Activated naive CD8-positive, alpha-beta T cell treated with anti-CD3 and anti-CD28 coated beads, Interleukin-2, amount 10 ng/mL, durations not matched to agents 7 days and 5 days (primary cell): ENCODE data around the gene ILF3. TPM values are rescaled to one million over a fixed set of nuclear protein-coding genes. Genes with fewer than 3 reads are reported as not detected.

ENCODE experiments used
- ATAC-seq: fragments of 150-1000 bp; cut with Tn5 transposase; one replicate; pipeline ENCODE4 v1.10.0; 2021; ENCODE audit warnings: low read depth, moderate library complexity
- POLR2A ChIA-PET: fragments of 350-600 bp; sonication (Branson Sonifier 250); formaldehyde crosslinking; loops from one replicate; lab custom pipeline; 2021; ENCODE audit warnings: antibody characterized with exemption; lab: Charles Lee
- DNase-seq: peaks from one replicate; pipeline ENCODE4 v3.0.0; 2021
- H3K27ac Mint-ChIP-seq: one replicate; pipeline ENCODE4 v1.8.0; 2022; ENCODE audit warnings: mild to moderate bottlenecking, mixed read lengths
- H3K27me3 Mint-ChIP-seq: one replicate; pipeline ENCODE4 v1.8.0; 2022; ENCODE audit warnings: mild to moderate bottlenecking, moderate library complexity, mixed read lengths
- H3K36me3 Mint-ChIP-seq: one replicate; pipeline ENCODE4 v1.8.0; 2021; ENCODE audit warnings: mild to moderate bottlenecking, mixed read lengths
- H3K4me1 Mint-ChIP-seq: one replicate; pipeline ENCODE4 v1.8.0; 2021; ENCODE audit warnings: mixed read lengths
- H3K4me3 Mint-ChIP-seq: one replicate; pipeline ENCODE4 v1.8.0; 2022; ENCODE audit warnings: mild to moderate bottlenecking, moderate library complexity, mixed read lengths
- H3K9me3 Mint-ChIP-seq: one replicate; pipeline ENCODE4 v1.8.0; 2021; ENCODE audit warnings: mixed read lengths
- microRNA-seq: library from miRNA; unstranded; fragments of <30 nt; microRNA quantifications from one replicate; pipeline ENCODE4 v1.2.0, GENCODE V29; 2022
- total RNA-seq, 2 experiments: library from RNA; stranded (reverse); gene quantifications; one replicate each; pipeline ENCODE4 v1.2.3, GENCODE V29; 2021

Gene ILF3
- total RNA-seq, 2 experiments from 2014 or later: 344 to 354 TPM

DNA sequence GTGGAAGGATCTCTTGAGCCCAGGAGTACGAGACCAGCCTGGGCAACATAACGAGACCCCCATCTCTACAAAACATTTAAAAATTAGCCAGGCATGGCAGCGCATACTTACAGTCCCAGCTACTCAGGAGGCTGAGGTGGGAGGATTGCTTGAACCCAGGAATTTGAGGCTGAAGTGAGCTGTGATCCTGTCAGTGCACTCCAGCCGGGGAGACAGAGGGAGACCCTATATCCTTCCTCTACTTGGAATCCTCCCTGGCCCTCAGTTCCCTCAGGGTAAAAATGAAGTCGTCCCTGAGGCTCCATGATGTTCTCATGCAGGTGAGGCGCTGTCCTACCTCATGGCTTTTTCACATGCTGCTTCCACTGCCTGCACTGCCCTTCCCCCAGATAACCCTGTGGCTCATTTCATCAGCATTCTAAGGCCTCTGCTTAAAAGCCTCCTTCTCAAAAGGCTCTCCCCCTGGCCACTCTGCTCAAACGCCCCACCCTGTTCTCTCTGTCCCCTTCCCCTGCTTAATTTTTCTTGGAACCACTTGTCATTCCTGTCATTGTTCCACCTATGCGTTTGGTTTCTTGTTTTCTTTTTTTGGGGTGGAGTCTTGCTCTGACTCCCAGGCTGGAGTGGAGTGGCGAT lies 82.9 kb downstream of the ILF3 start:
- peaks cover 11% of the 10 kb centered on the region for H3K9me3 Mint-ChIP-seq
- POLR2A ChIA-PET: no interaction called here
- ATAC-seq: no peak
- no peak for DNase-seq
- no peak overlapping the region for H3K27ac Mint-ChIP-seq
- no peaks in the 10 kb centered on the region for H3K27me3 Mint-ChIP-seq
- H3K36me3 Mint-ChIP-seq: peaks cover 47% of the 10 kb centered on the region
- H3K4me1 Mint-ChIP-seq: peaks cover 12% of the 10 kb centered on the region
- no peak overlapping the region for H3K4me3 Mint-ChIP-seq

DNA sequence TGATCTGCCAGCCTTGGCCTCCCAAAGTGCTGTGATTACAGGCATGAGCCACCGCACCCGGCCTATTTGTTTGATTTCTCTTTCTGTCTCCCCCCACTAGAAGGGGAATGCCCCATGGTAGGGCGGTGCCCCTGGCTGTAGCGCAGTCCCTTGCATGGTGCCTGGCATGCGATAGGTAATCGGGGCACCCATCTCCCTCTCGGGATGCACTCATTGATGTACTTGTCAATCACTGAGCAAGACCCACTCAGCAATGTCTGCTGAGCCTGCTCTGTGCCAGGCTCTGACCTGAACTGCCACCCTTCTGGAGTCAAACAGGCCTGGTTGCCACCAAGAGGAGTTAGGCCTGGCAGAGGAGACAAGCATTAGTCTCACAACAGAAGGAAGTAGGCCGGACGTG lies 83.6 kb downstream of the ILF3 start:
- no peak for ATAC-seq
- Mint-ChIP-seq H3K4me1 (peaks cover 19% of the 10 kb centered on the region), H3K36me3 (peaks cover 51% of the 10 kb centered on the region), H3K4me3 (no peak overlapping the region), H3K27ac (no peak overlapping the region), H3K9me3 (peaks cover 11% of the 10 kb centered on the region), H3K27me3 (no peaks in the 10 kb centered on the region)
- DNase-seq: no peak
- POLR2A ChIA-PET: interaction anchor here (1.1 kb wide), 1 partner anchor 14 kb away, joined by 3 read pairs; no protein-coding TSS in a partner anchor

DNA sequence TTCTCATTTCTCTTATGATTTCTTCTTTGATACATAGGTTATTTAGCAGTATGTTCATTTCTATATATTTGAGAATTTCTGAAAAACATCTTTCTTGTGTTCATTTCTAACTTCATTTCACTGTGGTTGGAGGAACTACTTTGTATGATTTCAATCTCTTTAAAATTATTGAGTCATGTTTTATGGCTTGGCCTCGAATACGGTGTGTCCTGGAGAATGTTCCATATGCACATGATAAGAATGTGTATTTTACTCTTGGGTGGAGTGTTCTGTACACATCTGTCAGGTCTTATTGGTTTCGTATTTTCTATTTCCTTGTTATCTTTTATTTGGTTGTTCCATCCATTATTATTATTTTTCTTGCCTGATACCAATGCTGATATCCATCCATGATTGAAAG lies 86.7 kb downstream of the ILF3 start:
- DNase-seq (no peak), ATAC-seq (no peak)
- Mint-ChIP-seq H3K4me1 (peaks cover 21% of the 10 kb centered on the region), H3K9me3 (peaks cover 11% of the 10 kb centered on the region), H3K36me3 (peaks cover 43% of the 10 kb centered on the region), H3K27ac (no peak overlapping the region), H3K27me3 (no peaks in the 10 kb centered on the region), H3K4me3 (no peak overlapping the region)
- POLR2A ChIA-PET: no interaction called here

Small RNA genes within 50 kb of the gene (microRNA-seq; reads per million reads assigned to microRNA genes)
- gene MIR638: not detected

Other genes with a start within 250 kb of the ILF3 start
- gene PDE4A, start 233.8 kb upstream of the ILF3 start, total RNA-seq: 10 to 100 TPM; 28.2 to 29.2 TPM
- gene KEAP1, start 151.0 kb upstream of the ILF3 start, total RNA-seq: 10 to 100 TPM; 82.2 to 82.7 TPM
- gene S1PR5, start 136.9 kb upstream of the ILF3 start, total RNA-seq: 1 to 10 TPM; 3.3 to 4.7 TPM
- 10 to 100 TPM; 50.4 to 66.6 TPM for gene ATG4D, start 110.4 kb upstream of the ILF3 start, total RNA-seq
- 10 to 100 TPM; 76.2 to 85.4 TPM for gene KRI1, start 88.3 kb upstream of the ILF3 start, total RNA-seq
- gene CDKN2D, start 85.4 kb upstream of the ILF3 start, total RNA-seq: 10 to 100 TPM; 93.0 to 95.9 TPM
- gene AP1M2, start 67.0 kb upstream of the ILF3 start, total RNA-seq: not detected
- 100 to 1,000 TPM; 155 to 156 TPM for gene SLC44A2, start 28.8 kb upstream of the ILF3 start, total RNA-seq
- 10 to 100 TPM; 35.9 to 37.7 TPM for gene QTRT1, start 47.1 kb downstream of the ILF3 start, total RNA-seq
- gene DNM2, start 63.7 kb downstream of the ILF3 start, total RNA-seq: 100 to 1,000 TPM; 249 to 259 TPM
- 10 to 100 TPM in 1 of 2 experiments, 1 to 10 TPM in 1; 8.6 to 11.8 TPM for gene TMED1, start 181.9 kb downstream of the ILF3 start, total RNA-seq
- gene C19orf38, start 194.1 kb downstream of the ILF3 start, total RNA-seq: 1 to 10 TPM; 1.9 to 2.2 TPM
- 10 to 100 TPM; 28.3 to 31.5 TPM for gene CARM1, start 217.2 kb downstream of the ILF3 start, total RNA-seq